KMS-11 (cell line): ENCODE results near the gene SLC39A12.

Experiments used
- H2AFZ ChIP-seq: fragments of 200-600 bp; sonication (generic); 2 replicates; pipeline ENCODE4 v1.6.1; 2016; ENCODE audit warnings: antibody characterized with exemption, mixed run types, low read depth
- H3K27ac ChIP-seq: fragments of 200-600 bp; sonication (generic); 2 replicates; pipeline ENCODE4 v1.6.1; 2016; ENCODE audit warnings: mild to moderate bottlenecking, mixed run types
- H3K27me3 ChIP-seq: fragments of 200-600 bp; sonication (generic); 2 replicates; pipeline ENCODE4 v1.6.1; 2017; ENCODE audit warnings: mild to moderate bottlenecking, low read depth, mixed run types, moderate library complexity; ENCODE audit not compliant: insufficient read depth
- H3K36me3 ChIP-seq: fragments of 200-600 bp; sonication (generic); 2 replicates; pipeline ENCODE4 v1.6.1; 2017; ENCODE audit warnings: mild to moderate bottlenecking, mixed run types; ENCODE audit not compliant: insufficient read depth
- H3K4me1 ChIP-seq: fragments of 200-600 bp; sonication (generic); 2 replicates; pipeline ENCODE4 v1.6.1; 2016; ENCODE audit warnings: mild to moderate bottlenecking, low read depth, mixed run types; ENCODE audit not compliant: poor library complexity, severe bottlenecking
- H3K4me2 ChIP-seq: fragments of 200-600 bp; sonication (generic); 2 replicates; pipeline ENCODE4 v1.7.0; 2016; ENCODE audit warnings: mild to moderate bottlenecking, mixed run types
- H3K4me3 ChIP-seq: fragments of 200-600 bp; sonication (generic); IDR thresholded peaks from 2 replicates; pipeline ENCODE4 v1.6.1; 2017; ENCODE audit warnings: low read depth, low read length, mixed read lengths; ENCODE audit not compliant: insufficient read depth
- H3K79me2 ChIP-seq: fragments of 200-600 bp; sonication (generic); 2 replicates; pipeline ENCODE4 v1.6.1; 2016; ENCODE audit warnings: low read depth, mixed run types; ENCODE audit not compliant: insufficient read depth
- H3K9ac ChIP-seq: fragments of 200-600 bp; sonication (generic); 2 replicates; pipeline ENCODE4 v1.6.1; 2016; ENCODE audit warnings: mild to moderate bottlenecking, mixed run types
- H4K20me1 ChIP-seq: fragments of 200-600 bp; sonication (generic); 2 replicates; pipeline ENCODE4 v1.6.1; 2016; ENCODE audit warnings: mild to moderate bottlenecking, mixed run types; ENCODE audit not compliant: insufficient read depth
- TF ChIP-seq, protein P1 (sequence below): fragments of 200-600 bp; sonication (generic); conservative IDR thresholded peaks from 2 replicates; pipeline ENCODE4 v1.6.1; 2017; ENCODE audit warnings: low read depth, mild to moderate bottlenecking, antibody characterized with exemption, low read length, moderate library complexity, mixed read lengths

The SLC39A12 gene

DNA sequence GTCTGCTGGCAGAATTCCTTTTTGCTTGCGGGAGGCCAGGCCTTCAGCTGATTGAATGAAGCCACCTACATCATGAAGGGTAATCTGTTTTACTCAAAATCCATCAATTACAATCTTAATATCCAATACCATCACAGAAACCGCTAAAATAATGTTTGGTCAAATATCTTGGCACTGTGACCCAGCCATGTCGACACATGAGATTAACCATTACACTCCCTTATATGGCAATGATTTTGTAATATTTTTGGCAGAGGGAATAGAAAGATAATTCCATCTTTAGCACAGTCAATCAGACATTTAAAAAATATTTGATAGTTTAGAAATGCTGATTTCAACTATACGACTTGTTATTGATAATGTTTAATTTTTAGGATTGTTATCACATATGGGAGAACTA is 36.5 kb upstream of the SLC39A12 start:
- TF ChIP-seq, protein P1, sequence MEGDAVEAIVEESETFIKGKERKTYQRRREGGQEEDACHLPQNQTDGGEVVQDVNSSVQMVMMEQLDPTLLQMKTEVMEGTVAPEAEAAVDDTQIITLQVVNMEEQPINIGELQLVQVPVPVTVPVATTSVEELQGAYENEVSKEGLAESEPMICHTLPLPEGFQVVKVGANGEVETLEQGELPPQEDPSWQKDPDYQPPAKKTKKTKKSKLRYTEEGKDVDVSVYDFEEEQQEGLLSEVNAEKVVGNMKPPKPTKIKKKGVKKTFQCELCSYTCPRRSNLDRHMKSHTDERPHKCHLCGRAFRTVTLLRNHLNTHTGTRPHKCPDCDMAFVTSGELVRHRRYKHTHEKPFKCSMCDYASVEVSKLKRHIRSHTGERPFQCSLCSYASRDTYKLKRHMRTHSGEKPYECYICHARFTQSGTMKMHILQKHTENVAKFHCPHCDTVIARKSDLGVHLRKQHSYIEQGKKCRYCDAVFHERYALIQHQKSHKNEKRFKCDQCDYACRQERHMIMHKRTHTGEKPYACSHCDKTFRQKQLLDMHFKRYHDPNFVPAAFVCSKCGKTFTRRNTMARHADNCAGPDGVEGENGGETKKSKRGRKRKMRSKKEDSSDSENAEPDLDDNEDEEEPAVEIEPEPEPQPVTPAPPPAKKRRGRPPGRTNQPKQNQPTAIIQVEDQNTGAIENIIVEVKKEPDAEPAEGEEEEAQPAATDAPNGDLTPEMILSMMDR: no peak
- H3K4me3 ChIP-seq: no peak overlapping the region
- H3K36me3 ChIP-seq: no peaks in the 10 kb centered on the region

DNA sequence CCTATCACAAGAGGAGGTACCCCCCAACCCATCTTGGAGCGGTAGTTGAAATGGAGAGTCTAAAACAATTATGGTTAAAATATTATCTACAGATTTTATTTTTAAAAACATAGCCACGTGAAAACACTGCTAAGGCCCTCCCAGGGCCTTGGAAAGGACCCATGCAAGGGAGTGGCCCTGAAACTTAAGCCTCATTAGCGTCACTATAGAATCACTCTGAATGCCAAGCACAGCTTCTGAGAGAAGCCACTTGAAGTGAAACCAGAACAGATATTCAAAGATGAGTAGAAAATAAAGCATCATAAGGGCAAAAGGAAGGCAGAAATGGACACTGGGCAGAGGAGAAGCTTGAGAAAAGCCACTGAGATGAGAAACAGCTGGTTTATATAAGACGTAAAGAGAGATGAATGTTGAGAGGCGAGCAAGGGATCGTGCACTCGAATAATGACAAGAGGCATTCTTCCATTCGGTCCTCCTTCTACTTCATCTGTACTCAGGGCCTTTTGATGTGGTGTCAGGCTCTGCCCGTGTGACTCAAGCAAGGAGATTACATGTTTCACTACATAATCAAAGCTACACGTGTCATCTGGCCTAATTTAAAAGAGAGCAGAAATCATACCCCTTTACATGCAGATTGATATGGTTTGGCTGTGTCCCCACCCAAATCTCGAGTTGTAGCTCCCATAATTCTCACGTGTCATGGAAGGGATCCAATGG is 33.4 kb upstream of the SLC39A12 start:
- no peaks in the 10 kb centered on the region for H3K36me3 ChIP-seq
- no peaks in the 10 kb centered on the region for H4K20me1 ChIP-seq
- TF ChIP-seq, protein P1: no peak
- H3K27ac ChIP-seq: no peak overlapping the region
- H3K4me2 ChIP-seq: no peak overlapping the region
- no peak overlapping the region for H3K9ac ChIP-seq
- no peaks in the 10 kb centered on the region for H3K79me2 ChIP-seq
- no peak overlapping the region for H3K4me3 ChIP-seq
- no peaks in the 10 kb centered on the region for H3K4me1 ChIP-seq
- H3K27me3 ChIP-seq: no peaks in the 10 kb centered on the region
- no peak overlapping the region for H2AFZ ChIP-seq

More for the DNA sequence above, 36.5 kb upstream of the SLC39A12 start:
- no peaks in the 10 kb centered on the region for H3K27me3 ChIP-seq
- H2AFZ ChIP-seq: no peak overlapping the region
- no peak overlapping the region for H3K9ac ChIP-seq
- no peak overlapping the region for H3K4me2 ChIP-seq
- H3K27ac ChIP-seq: no peak overlapping the region
- H3K79me2 ChIP-seq: no peaks in the 10 kb centered on the region
- no peaks in the 10 kb centered on the region for H4K20me1 ChIP-seq
- H3K4me1 ChIP-seq: no peaks in the 10 kb centered on the region

DNA sequence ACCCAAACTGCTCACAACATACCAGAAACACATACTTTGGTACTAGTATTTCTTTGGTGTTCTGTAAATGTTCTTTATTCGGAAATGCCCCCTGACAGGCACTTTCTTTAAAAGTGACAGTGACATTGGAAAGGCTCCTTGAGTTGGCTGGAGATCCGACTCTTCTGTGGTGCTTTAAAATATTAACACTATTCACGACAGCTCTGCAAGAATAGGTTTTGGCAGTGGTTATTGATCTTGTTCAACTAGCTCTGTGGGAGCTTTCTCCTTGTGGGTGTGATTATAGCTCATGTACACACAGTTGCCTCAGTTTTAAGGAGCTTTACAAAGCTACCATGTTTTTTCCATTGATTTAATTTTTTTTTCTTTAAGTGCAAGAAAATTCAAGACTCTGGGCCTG is 30.3 kb upstream of the SLC39A12 start:
- no peaks in the 10 kb centered on the region for H3K4me1 ChIP-seq
- no peak overlapping the region for H2AFZ ChIP-seq
- H3K27ac ChIP-seq: no peak overlapping the region
- no peaks in the 10 kb centered on the region for H3K36me3 ChIP-seq
- H3K9ac ChIP-seq: no peak overlapping the region
- no peak overlapping the region for H3K4me2 ChIP-seq
- TF ChIP-seq, protein P1: no peak
- no peaks in the 10 kb centered on the region for H4K20me1 ChIP-seq
- H3K79me2 ChIP-seq: no peaks in the 10 kb centered on the region
- H3K4me3 ChIP-seq: no peak overlapping the region
- no peaks in the 10 kb centered on the region for H3K27me3 ChIP-seq

DNA sequence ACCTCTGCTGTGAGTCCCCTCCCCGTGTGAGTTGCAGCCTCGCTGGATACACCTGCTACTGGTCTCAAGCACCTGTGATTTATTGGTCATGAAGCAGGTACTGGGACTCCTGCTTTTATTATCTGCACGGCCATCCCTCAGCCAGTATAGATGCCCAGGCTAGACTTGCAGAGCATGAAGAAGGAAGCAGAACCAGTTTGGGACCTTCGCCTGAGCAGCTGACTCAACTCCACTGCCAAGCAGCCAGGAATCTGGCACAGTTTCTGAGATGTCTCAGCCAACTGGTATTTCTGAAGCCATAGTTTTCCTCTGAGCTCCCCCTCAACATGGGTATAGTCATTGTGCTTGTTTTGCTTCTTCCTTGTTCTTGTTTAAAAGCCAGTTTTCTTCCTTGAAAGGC is 28.0 kb upstream of the SLC39A12 start:
- Histone ChIP-seq H3K79me2 (no peaks in the 10 kb centered on the region), H3K27ac (no peak overlapping the region), H3K4me2 (no peak overlapping the region), H3K4me1 (no peaks in the 10 kb centered on the region), H3K9ac (no peak overlapping the region), H3K36me3 (no peaks in the 10 kb centered on the region), H4K20me1 (no peaks in the 10 kb centered on the region), H2AFZ (no peak overlapping the region), H3K27me3 (no peaks in the 10 kb centered on the region), H3K4me3 (no peak overlapping the region)
- TF ChIP-seq, protein P1: no peak
